IPS-20b (cell line): ENCODE measurements around the gene OSER1.

Experiments used
- H3K27ac ChIP-seq: one replicate; pipeline ENCODE4 v1.5.1; 2013; ENCODE audit warnings: low read length
- H3K27me3 ChIP-seq: 2 replicates; pipeline ENCODE4 v1.6.1; 2013; ENCODE audit warnings: mild to moderate bottlenecking, low read length, inconsistent platforms; ENCODE audit not compliant: insufficient read depth
- H3K36me3 ChIP-seq: 2 replicates; pipeline ENCODE4 v1.6.1; 2013; ENCODE audit warnings: low read depth, mild to moderate bottlenecking, inconsistent platforms, low read length, moderate library complexity; ENCODE audit not compliant: insufficient read depth
- H3K4me1 ChIP-seq: 2 replicates; pipeline ENCODE4 v1.6.1; 2013; ENCODE audit warnings: mild to moderate bottlenecking, control low read depth, inconsistent platforms, low read length, moderate library complexity; ENCODE audit not compliant: insufficient read depth
- H3K4me3 ChIP-seq: 2 replicates; pipeline ENCODE4 v1.5.1; 2013; ENCODE audit warnings: mild to moderate bottlenecking, low read length, inconsistent platforms
- H3K9ac ChIP-seq: 2 replicates; pipeline ENCODE4 v1.6.1; 2013; ENCODE audit warnings: low read depth, mild to moderate bottlenecking, inconsistent platforms, low read length, moderate library complexity
- H3K9me3 ChIP-seq: 2 replicates; pipeline ENCODE4 v1.6.1; 2013; ENCODE audit warnings: mild to moderate bottlenecking, low read depth, low read length, inconsistent platforms; ENCODE audit not compliant: insufficient read depth

The OSER1 gene

DNA sequence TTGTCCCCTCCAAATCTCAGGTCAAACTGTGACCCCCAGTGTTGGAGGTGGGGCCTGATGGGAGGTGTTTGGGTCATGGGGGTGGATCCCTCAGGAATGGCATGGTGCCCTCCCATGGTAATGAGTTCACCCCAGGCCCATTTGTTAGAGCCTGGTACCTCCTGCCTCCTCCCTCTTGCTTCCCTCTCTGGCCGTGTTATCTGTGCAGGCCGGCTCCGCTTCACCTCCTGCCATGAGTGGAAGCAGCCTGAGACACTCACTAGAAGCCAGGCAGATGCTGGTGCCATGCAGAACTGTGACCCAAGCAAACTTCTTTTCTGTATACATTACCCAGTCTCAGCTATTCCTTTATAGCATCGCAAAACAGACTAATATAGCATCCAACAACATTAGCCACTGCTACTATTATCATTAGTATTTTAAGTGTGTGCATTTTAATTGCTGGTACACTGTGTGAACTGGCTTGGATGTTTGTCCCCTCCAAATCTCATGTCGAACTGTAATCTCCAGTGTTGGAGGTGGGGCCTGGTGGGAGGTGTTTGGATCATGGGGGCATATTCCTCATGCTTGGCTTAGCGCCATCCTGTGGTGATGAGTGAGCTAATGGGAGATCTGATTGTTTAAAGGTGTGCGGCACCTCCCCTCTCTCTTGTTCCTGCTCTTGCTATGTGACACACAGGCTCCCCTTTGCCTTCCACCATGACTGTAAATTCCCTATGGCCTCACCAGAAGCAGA lies 12.2 kb upstream of the OSER1 start:
- Histone ChIP-seq H3K27me3 (no peaks in the 10 kb centered on the region), H3K27ac (no peak overlapping the region), H3K36me3 (no peaks in the 10 kb centered on the region), H3K9ac (no peak overlapping the region), H3K9me3 (no peaks in the 10 kb centered on the region), H3K4me3 (no peak overlapping the region), H3K4me1 (no peaks in the 10 kb centered on the region)

DNA sequence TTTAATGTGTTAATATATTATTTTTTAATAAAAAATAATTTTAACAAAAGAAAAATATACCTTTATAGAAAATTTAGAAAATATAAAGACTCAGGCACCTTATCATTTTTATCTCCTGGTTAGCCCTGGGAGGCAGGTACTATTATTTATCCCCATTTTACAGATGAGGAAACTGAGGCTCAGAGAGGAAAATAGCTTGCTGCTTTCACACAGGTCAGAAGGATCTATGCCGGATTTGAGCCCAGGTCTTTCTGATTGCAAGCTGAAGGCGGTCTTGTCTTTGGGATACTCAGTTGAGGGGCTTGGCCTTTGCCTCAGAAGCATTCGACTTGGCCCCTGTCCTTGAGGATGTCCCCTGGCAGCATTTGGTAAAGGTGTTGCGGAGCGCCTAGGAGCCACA lies 11.5 kb upstream of the OSER1 start:
- H3K9me3 ChIP-seq = no peaks in the 10 kb centered on the region
- no peaks in the 10 kb centered on the region for H3K27me3 ChIP-seq
- no peak overlapping the region for H3K9ac ChIP-seq
- no peaks in the 10 kb centered on the region for H3K4me1 ChIP-seq
- H3K36me3 ChIP-seq = no peaks in the 10 kb centered on the region
- H3K27ac ChIP-seq = no peak overlapping the region
- no peak overlapping the region for H3K4me3 ChIP-seq

GRCh38 chr20:44221368-44221954 lies 10.9 kb upstream of the OSER1 start:
- Histone ChIP-seq H3K27me3 (no peaks in the 10 kb centered on the region), H3K4me3 (no peak overlapping the region), H3K27ac (no peak overlapping the region), H3K9me3 (no peaks in the 10 kb centered on the region), H3K9ac (no peak overlapping the region), H3K4me1 (no peaks in the 10 kb centered on the region), H3K36me3 (no peaks in the 10 kb centered on the region)

GRCh38 chr20:44219791-44220190 lies 9.2 kb upstream of the OSER1 start:
- Histone ChIP-seq H3K4me1 (no peaks in the 10 kb centered on the region), H3K4me3 (no peak overlapping the region), H3K27me3 (no peaks in the 10 kb centered on the region), H3K27ac (no peak overlapping the region), H3K36me3 (no peaks in the 10 kb centered on the region), H3K9me3 (no peaks in the 10 kb centered on the region), H3K9ac (no peak overlapping the region)

- H3K9me3 ChIP-seq = no peaks in the 10 kb centered on the region
- H3K4me1 ChIP-seq = no peaks in the 10 kb centered on the region
- H3K27me3 ChIP-seq = no peaks in the 10 kb centered on the region
- H3K4me3 ChIP-seq = no peak overlapping the region
- no peak overlapping the region for H3K27ac ChIP-seq
- H3K36me3 ChIP-seq = no peaks in the 10 kb centered on the region
- no peak overlapping the region for H3K9ac ChIP-seq
These were observed 8.7 kb upstream of the OSER1 start for GRCh38 chr20:44219170-44219730.

DNA sequence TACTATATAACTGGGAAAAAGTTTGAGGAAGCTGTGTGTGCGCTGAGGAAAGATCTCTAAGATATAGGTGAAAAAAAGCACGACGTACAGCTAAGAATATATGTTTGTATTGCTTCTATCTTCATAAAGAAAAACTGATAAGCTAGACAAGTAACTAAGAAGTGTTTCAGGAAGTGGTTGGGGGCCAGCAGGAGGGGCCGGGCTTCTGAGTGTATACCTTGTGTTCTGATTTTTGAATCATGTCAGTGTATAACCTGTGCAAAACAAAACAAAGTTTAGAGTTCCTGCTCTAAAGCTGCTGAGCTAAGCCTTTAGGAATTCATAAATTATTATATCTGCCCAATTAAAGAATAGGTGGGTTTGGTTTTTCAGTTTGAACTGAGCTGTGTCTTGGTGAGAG lies 7.9 kb upstream of the OSER1 start:
- H3K27me3 ChIP-seq = no peaks in the 10 kb centered on the region
- no peaks in the 10 kb centered on the region for H3K9me3 ChIP-seq
- no peaks in the 10 kb centered on the region for H3K4me1 ChIP-seq
- H3K9ac ChIP-seq = no peak overlapping the region
- no peak overlapping the region for H3K27ac ChIP-seq
- no peaks in the 10 kb centered on the region for H3K36me3 ChIP-seq
- H3K4me3 ChIP-seq = no peak overlapping the region

GRCh38 chr20:44217342-44218092 lies 6.9 kb upstream of the OSER1 start:
- H3K27me3 ChIP-seq = no peaks in the 10 kb centered on the region
- H3K9ac ChIP-seq = no peak overlapping the region
- H3K36me3 ChIP-seq = no peaks in the 10 kb centered on the region
- H3K27ac ChIP-seq = no peak overlapping the region
- H3K4me1 ChIP-seq = no peaks in the 10 kb centered on the region
- H3K9me3 ChIP-seq = no peaks in the 10 kb centered on the region
- no peak overlapping the region for H3K4me3 ChIP-seq

- Histone ChIP-seq H3K27ac (no peak overlapping the region), H3K9ac (no peak overlapping the region), H3K4me1 (no peaks in the 10 kb centered on the region), H3K36me3 (no peaks in the 10 kb centered on the region), H3K4me3 (no peak overlapping the region), H3K9me3 (no peaks in the 10 kb centered on the region), H3K27me3 (no peaks in the 10 kb centered on the region)
These were observed 4.6 kb upstream of the OSER1 start for GRCh38 chr20:44215125-44215524.

DNA sequence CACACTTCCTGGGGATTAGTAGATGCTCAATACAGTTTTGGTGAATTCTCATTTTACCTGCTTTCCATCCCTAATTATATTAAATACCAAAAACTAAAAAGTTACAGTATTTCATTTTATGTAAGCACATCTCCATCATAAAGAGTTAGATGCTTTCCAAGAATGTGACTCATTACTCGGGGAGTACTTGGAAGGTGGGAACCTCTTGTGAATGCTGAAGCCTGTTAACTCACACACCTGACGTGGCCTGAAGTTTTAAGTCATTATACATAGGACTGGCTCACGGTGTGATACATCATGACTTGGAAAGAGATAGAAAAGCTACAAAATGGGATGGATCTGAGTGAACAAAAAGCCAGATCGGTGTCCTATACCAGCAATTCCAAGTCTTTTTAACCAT lies 2.2 kb upstream of the OSER1 start:
- Histone ChIP-seq H3K36me3 (no peaks in the 10 kb centered on the region), H3K9me3 (no peaks in the 10 kb centered on the region), H3K27ac (no peak overlapping the region), H3K4me3 (no peak overlapping the region), H3K9ac (no peak overlapping the region), H3K27me3 (no peaks in the 10 kb centered on the region), H3K4me1 (peaks cover 11% of the 10 kb centered on the region; the same call in 1 of the 2 replicates)

GRCh38 chr20:44211177-44212039 lies 837 bp upstream of the OSER1 start:
- peaks cover 2% of the 10 kb centered on the region; the same call in 1 of the 2 replicates for H3K36me3 ChIP-seq
- peaks cover 11% of the 10 kb centered on the region for H3K4me1 ChIP-seq
- peak overlapping the region; percentile 78 for H3K27ac ChIP-seq
- no peaks in the 10 kb centered on the region for H3K9me3 ChIP-seq
- H3K9ac ChIP-seq = peak overlapping the region; percentile 90
- no peaks in the 10 kb centered on the region for H3K27me3 ChIP-seq
- peak overlapping the region; percentile 96 for H3K4me3 ChIP-seq
